Measurements from ENCODE around the gene TMEM187. TPM values are rescaled to one million over a fixed set of nuclear protein-coding genes. Genes with fewer than 3 reads are reported as not detected.
A peak's percentile ranks its signal among the peaks of the same experiment; 100 is the strongest.
"Not testable (repeated sequence)": the region's sequence is repeated elsewhere in the genome, so short reads cannot be mapped to it uniquely, and the experiment has no call there.

Gene TMEM187
- total RNA-seq, 1 donor from 2014 or later = 5.3 TPM

- peak within 1 kb of the TSS; percentile 80 for H3K4me3 ChIP-seq (ENCODE audit: low read depth, low read length)
These were observed 845 bp upstream of the TMEM187 start, which contains the start of gene HCFC1 for GRCh38 chrX:153971450-153972367. TSS of gene HCFC1 (minus strand) at chrX:153971818. CDS start at chrX:153970840, 978 bp downstream.

GRCh38 chrX:153973127-153974002, 811 bp downstream of the TMEM187 start:
- peak overlapping the region; percentile 80 for H3K4me3 ChIP-seq (ENCODE audit: low read depth, low read length)
- no peak for FAIRE-seq
- peak; percentile 22 for DNase-seq (ENCODE audit: low read depth)

More at GRCh38 chrX:153971450-153972367, 845 bp upstream of the TMEM187 start, which contains the start of gene HCFC1:
- TF ChIP-seq CTCF (IDR thresholded peaks at IDR 0.05; ENCODE audit: insufficient read depth, low read length, severe bottlenecking) = no peak
- DNase-seq (ENCODE audit: low read depth) = peak; percentile 57
- no peak for FAIRE-seq
- Histone ChIP-seq H3K27me3 (ENCODE audit: control insufficient read depth, insufficient read depth, low read length) (no peaks in the 10 kb centered on the region), H3K36me3 (ENCODE audit: control insufficient read depth, insufficient read depth, low read length) (peaks cover 2% of the 10 kb centered on the region)

GRCh38 chrX:153974003-153974725, 1.6 kb downstream of the TMEM187 start:
- DNase-seq (ENCODE audit: low read depth) = no peak
- no peaks in the 10 kb centered on the region for H3K36me3 ChIP-seq (ENCODE audit: control insufficient read depth, insufficient read depth, low read length)
- no peaks in the 10 kb centered on the region for H3K27me3 ChIP-seq (ENCODE audit: control insufficient read depth, insufficient read depth, low read length)
- no peak overlapping the region for H3K4me3 ChIP-seq (ENCODE audit: low read depth, low read length)
- TF ChIP-seq CTCF (IDR thresholded peaks at IDR 0.05; ENCODE audit: insufficient read depth, low read length, severe bottlenecking) = no peak
- FAIRE-seq = no peak

More at GRCh38 chrX:153973127-153974002, 811 bp downstream of the TMEM187 start:
- TF ChIP-seq CTCF (IDR thresholded peaks at IDR 0.05; ENCODE audit: insufficient read depth, low read length, severe bottlenecking) = no peak
- Histone ChIP-seq H3K36me3 (ENCODE audit: control insufficient read depth, insufficient read depth, low read length) (no peaks in the 10 kb centered on the region), H3K27me3 (ENCODE audit: control insufficient read depth, insufficient read depth, low read length) (no peaks in the 10 kb centered on the region)

GRCh38 chrX:153974726-153975286, 2.3 kb downstream of the TMEM187 start:
- DNase-seq (ENCODE audit: low read depth) (no peak), FAIRE-seq (no peak)
- no peaks in the 10 kb centered on the region for H3K27me3 ChIP-seq (ENCODE audit: control insufficient read depth, insufficient read depth, low read length)
- H3K36me3 ChIP-seq (ENCODE audit: control insufficient read depth, insufficient read depth, low read length) = no peaks in the 10 kb centered on the region
- H3K4me3 ChIP-seq (ENCODE audit: low read depth, low read length) = no peak overlapping the region
- no peak for TF ChIP-seq CTCF (IDR thresholded peaks at IDR 0.05; ENCODE audit: insufficient read depth, low read length, severe bottlenecking)

- H3K36me3 ChIP-seq (ENCODE audit: control insufficient read depth, insufficient read depth, low read length); FAIRE-seq; H3K27me3 ChIP-seq (ENCODE audit: control insufficient read depth, insufficient read depth, low read length); H3K4me3 ChIP-seq (ENCODE audit: low read depth, low read length); DNase-seq (ENCODE audit: low read depth): not testable (repeated sequence)
These were observed 7.8 kb downstream of the TMEM187 start for GRCh38 chrX:153980394-153980793.

Measured in bronchial epithelial cell (primary cell).